HepG2 (cell line): Measurements from ENCODE around the gene NME2. TPM values are rescaled to one million over a fixed set of nuclear protein-coding genes. Genes with fewer than 3 reads are reported as not detected.

Experiments
- GATA4 ChIP-seq: sonication (generic); IDR thresholded peaks from 2 replicates; pipeline ENCODE4 v1.6.1; 2016; ENCODE audit warnings: antibody characterized with exemption, low read depth, borderline replicate concordance
- ISX ChIP-seq: sonication (generic); formaldehyde crosslinking; conservative IDR thresholded peaks from 2 replicates; pipeline ENCODE4 v1.5.0; 2020; ENCODE audit warnings: missing genetic modification reagents
- KLF11 ChIP-seq: IDR thresholded peaks from 2 replicates; pipeline ENCODE4 v1.6.1; 2016; ENCODE audit warnings: missing compliant biosample characterization
- MIXL1 ChIP-seq: IDR thresholded peaks from 2 replicates; pipeline ENCODE4 v1.6.1; 2016
- PHF8 ChIP-seq: sonication (generic); formaldehyde crosslinking; IDR thresholded peaks from 2 replicates; pipeline ENCODE4 v1.5.0; 2020; ENCODE audit warnings: missing genetic modification reagents
- PLRG1 ChIP-seq: fragments of 450-650 bp; conservative IDR thresholded peaks from 2 replicates; pipeline ENCODE4 v1.6.1; 2016
- POLR2AphosphoS5 ChIP-seq: IDR thresholded peaks from 2 replicates; pipeline ENCODE4 v1.6.1; 2012; ENCODE audit warnings: low read depth, low read length
- SRY ChIP-seq: sonication (generic); formaldehyde crosslinking; IDR thresholded peaks from 2 replicates; pipeline ENCODE4 v1.8.0; 2022; ENCODE audit warnings: mild to moderate bottlenecking, missing genetic modification reagents
- TSC22D2 ChIP-seq: sonication (generic); formaldehyde crosslinking; IDR thresholded peaks from 2 replicates; pipeline ENCODE4 v1.5.1; 2020; ENCODE audit warnings: missing genetic modification reagents, mild to moderate bottlenecking, borderline replicate concordance
- ZBTB26 ChIP-seq: IDR thresholded peaks from 2 replicates; pipeline ENCODE4 v1.6.1; 2016; ENCODE audit warnings: missing compliant biosample characterization, missing genetic modification reagents, borderline replicate concordance
- ZFP37 ChIP-seq: sonication (generic); formaldehyde crosslinking; IDR thresholded peaks from 2 replicates; pipeline ENCODE4 v1.4.0; 2020; ENCODE audit warnings: missing genetic modification reagents, borderline replicate concordance
- ZNF292 ChIP-seq: sonication (generic); formaldehyde crosslinking; IDR thresholded peaks from 2 replicates; pipeline ENCODE4 v1.8.1; 2022; ENCODE audit warnings: mild to moderate bottlenecking, low read depth, missing genetic modification reagents, borderline replicate concordance
- ZNF33B ChIP-seq: sonication (generic); formaldehyde crosslinking; IDR thresholded peaks from 2 replicates; pipeline ENCODE4 v1.5.1; 2020; ENCODE audit warnings: mild to moderate bottlenecking, missing genetic modification reagents
- ZNF710 ChIP-seq: sonication (generic); formaldehyde crosslinking; IDR thresholded peaks from 2 replicates; pipeline ENCODE4 v1.5.0; 2020; ENCODE audit warnings: mild to moderate bottlenecking, missing genetic modification reagents, borderline replicate concordance
- ZNF766 ChIP-seq: sonication (generic); formaldehyde crosslinking; IDR thresholded peaks from 2 replicates; pipeline ENCODE4 v1.5.0; 2020; ENCODE audit warnings: missing genetic modification reagents, borderline replicate concordance
- polyA plus RNA-seq, 8 experiments: library from polyadenylated mRNA; depleted of rRNA in 3 of 8; stranded (reverse) in 7 of 8; unstranded in 1 of 8; fragments of >200 nt; fragmentation: Illumina TruSeq in 4 of 8; extraction: Trizol in 4 of 8; gene quantifications; 2 replicates each; pipeline versions ENCODE4 v1.2.1 to v1.2.3, GENCODE V29; 2011 to 2016; ENCODE audit warnings: low read depth in 4 of 8, missing spikeins in 1 of 8, mixed read lengths in 1 of 8; ENCODE audit not compliant: insufficient read depth in 1 of 8
- total RNA-seq, 5 experiments: library from RNA; depleted of rRNA; stranded (reverse); fragments of >200 nt; fragmentation: Illumina TruSeq; extraction: Trizol; gene quantifications; 2 replicates each; pipeline ENCODE4 v1.2.3, GENCODE V29; 2016; ENCODE audit warnings: low read depth in 1 of 5
- TF ChIP-seq, protein P1 (sequence below): sonication (generic); formaldehyde crosslinking; conservative IDR thresholded peaks from 2 replicates; pipeline ENCODE4 v1.4.0; 2020; ENCODE audit warnings: missing genetic modification reagents
- TF ChIP-seq, protein P2 (sequence below): IDR thresholded peaks from 2 replicates; pipeline ENCODE4 v1.6.1; 2016; ENCODE audit warnings: missing genetic modification reagents, missing compliant biosample characterization
- TF ChIP-seq, protein P3 (sequence below): sonication (generic); formaldehyde crosslinking; IDR thresholded peaks from 2 replicates; pipeline ENCODE4 v1.8.0; 2022; ENCODE audit warnings: mild to moderate bottlenecking, missing genetic modification reagents, moderate library complexity
- TF ChIP-seq, protein P4 (sequence below): sonication (generic); formaldehyde crosslinking; IDR thresholded peaks from 2 replicates; pipeline ENCODE4 v1.8.1; 2023; ENCODE audit warnings: missing genetic modification reagents, mild to moderate bottlenecking, borderline replicate concordance

NME2 gene
- total and polyA plus RNA-seq, 2 of the 13 experiments (the other 11 are each of a cell fraction or from before 2014, with no cell fraction given), result 790 to 1,213 TPM

- no peak for TF ChIP-seq GATA4
- no peak for TF ChIP-seq ZNF766
- TF ChIP-seq ZFP37, result no peak
- no peak for TF ChIP-seq POLR2AphosphoS5
- no peak for TF ChIP-seq ZBTB26
- TF ChIP-seq PHF8 (CRISPR knock-in tag), result no peak
- TF ChIP-seq, protein P1, sequence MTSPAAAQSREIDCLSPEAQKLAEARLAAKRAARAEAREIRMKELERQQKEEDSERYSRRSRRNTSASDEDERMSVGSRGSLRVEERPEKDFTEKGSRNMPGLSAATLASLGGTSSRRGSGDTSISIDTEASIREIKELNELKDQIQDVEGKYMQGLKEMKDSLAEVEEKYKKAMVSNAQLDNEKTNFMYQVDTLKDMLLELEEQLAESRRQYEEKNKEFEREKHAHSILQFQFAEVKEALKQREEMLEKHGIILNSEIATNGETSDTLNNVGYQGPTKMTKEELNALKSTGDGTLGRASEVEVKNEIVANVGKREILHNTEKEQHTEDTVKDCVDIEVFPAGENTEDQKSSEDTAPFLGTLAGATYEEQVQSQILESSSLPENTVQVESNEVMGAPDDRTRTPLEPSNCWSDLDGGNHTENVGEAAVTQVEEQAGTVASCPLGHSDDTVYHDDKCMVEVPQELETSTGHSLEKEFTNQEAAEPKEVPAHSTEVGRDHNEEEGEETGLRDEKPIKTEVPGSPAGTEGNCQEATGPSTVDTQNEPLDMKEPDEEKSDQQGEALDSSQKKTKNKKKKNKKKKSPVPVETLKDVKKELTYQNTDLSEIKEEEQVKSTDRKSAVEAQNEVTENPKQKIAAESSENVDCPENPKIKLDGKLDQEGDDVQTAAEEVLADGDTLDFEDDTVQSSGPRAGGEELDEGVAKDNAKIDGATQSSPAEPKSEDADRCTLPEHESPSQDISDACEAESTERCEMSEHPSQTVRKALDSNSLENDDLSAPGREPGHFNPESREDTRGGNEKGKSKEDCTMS (CRISPR knock-in tag), result no peak
- no peak for TF ChIP-seq ISX
- TF ChIP-seq SRY (CRISPR knock-in tag), result no peak
- no peak for TF ChIP-seq ZNF33B (CRISPR knock-in tag)
- no peak for TF ChIP-seq ZNF292 (CRISPR knock-in tag)
- no peak for TF ChIP-seq MIXL1 (CRISPR knock-in tag)
- TF ChIP-seq PLRG1, result no peak
- TF ChIP-seq TSC22D2 (CRISPR knock-in tag), result no peak
- TF ChIP-seq, protein P2, sequence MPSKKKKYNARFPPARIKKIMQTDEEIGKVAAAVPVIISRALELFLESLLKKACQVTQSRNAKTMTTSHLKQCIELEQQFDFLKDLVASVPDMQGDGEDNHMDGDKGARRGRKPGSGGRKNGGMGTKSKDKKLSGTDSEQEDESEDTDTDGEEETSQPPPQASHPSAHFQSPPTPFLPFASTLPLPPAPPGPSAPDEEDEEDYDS (CRISPR knock-in tag), result no peak
- TF ChIP-seq, protein P3, sequence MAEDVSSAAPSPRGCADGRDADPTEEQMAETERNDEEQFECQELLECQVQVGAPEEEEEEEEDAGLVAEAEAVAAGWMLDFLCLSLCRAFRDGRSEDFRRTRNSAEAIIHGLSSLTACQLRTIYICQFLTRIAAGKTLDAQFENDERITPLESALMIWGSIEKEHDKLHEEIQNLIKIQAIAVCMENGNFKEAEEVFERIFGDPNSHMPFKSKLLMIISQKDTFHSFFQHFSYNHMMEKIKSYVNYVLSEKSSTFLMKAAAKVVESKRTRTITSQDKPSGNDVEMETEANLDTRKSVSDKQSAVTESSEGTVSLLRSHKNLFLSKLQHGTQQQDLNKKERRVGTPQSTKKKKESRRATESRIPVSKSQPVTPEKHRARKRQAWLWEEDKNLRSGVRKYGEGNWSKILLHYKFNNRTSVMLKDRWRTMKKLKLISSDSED (CRISPR knock-in tag), result no peak
- TF ChIP-seq ZNF710 (CRISPR knock-in tag), result no peak
- TF ChIP-seq KLF11, result no peak
- TF ChIP-seq, protein P4, sequence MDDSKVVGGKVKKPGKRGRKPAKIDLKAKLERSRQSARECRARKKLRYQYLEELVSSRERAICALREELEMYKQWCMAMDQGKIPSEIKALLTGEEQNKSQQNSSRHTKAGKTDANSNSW (CRISPR knock-in tag), result no peak
These were observed 47.6 kb upstream of the NME2 start (continued) for GRCh38 chr17:51118330-51119195.
